T-helper 1 cell (primary cell): ENCODE data around the gene ELF5.

ENCODE experiments used
- DNase-seq, 5 donors: peaks; one replicate each; pipeline ENCODE4 v3.0.0-alpha.2; 2012 to 2020

Gene ELF5

DNA sequence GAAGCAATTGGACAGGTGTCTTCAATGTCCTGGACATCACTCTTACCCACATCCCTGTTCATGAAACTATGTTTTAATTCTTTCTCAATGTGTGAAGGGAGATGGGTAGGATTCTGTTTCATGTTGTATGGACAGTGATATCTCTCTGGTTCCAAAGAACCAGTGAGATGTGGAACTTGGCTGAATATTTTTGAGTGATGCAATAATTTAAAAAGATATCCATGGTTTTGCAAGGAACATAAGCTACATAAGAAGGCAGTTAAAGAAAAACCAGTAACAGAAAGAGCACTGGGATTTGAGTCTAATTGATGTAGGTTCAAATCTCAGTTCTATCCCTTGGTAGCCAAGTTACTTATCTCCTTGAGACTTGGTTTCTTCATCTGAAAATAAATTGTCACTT lies 7.7 kb upstream of the ELF5 start:
- DNase-seq, result no peak

DNA sequence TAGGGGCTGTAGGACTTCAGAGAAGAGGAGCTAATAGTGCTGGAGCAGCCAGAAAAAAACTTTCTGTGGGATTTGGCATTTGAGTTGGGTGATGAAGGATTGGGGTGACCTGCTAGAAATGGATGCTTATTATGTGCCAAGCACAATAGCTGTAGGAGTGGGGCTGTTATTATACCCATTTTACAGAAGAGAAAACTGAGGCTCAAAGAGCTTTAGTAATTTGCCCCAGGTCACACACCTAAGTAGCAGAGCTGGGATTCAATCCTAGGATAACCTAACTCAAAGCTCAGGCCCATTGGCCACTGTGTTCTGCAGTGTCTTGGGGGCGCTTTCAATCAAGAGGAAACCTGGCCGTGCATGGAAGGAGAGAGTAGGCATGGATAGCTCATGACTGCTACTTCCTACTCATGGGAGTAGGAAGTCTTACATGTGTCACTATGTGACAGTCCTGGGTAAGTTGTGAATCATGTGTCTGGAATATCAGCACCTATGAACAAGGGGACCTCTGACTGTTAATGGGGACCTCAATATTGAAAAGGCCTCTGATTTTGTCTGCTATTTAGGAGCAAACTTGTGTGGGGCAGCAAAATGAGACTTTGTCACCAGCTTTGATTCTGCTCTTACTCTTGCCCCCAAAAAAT lies 6.1 kb upstream of the ELF5 start:
- DNase-seq, result no peak

DNA sequence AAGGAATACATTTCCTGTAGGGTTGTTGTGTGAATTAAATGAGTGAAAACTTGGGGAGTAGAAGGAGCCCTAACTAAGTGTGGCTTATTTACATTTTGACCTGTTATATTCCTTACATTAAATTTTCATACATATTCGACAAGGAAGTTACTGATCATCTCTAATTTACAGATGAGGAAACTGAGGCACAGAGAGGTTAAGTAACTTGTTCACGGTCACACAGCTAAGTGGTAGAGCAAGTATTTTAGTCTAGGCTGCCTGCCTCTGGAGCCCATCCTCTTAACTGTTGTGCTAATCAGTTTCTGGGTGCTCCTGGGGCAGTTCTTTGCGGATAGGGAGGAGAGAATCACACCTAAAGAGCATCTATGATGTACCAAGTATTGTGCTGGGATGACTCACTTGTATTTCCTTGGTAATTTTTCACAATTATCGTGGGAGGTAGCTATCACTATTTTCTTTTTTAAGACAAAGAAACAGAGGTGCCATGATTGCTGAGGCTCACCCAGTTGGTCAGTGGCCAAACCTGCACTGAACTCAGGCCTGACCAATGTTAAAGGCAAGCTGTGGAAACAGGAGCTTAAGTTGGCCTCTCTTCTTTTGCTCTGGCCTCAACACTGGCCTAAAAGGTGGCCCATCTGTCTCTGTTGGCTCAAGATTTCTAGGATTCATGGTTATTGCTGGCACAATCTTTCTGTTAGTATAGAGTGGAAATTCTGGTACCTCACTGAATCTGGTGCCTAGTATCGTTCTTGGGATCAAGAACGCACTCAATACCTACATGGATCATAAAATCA lies 2.9 kb upstream of the ELF5 start:
- DNase-seq, result no peak

DNA sequence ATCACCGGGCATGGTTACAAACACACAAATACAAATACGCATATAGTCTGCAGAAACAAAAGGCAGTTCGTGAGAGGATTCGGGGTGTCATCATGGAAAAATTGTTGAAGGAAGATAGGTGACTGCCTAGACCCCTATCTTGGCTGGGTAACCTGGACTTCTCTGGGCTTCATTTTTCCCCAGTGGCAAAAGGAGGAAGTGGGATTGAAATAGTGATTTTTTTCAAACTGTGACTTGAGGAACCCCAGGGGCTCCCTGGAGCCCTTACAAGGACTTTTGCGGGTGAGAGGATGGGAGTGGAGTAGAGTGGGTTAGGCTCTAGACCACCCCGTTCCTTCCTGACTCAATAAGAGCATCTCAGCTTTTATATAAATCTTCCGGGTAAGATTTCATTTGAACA lies 1.0 kb upstream of the ELF5 start:
- no peak for DNase-seq

DNA sequence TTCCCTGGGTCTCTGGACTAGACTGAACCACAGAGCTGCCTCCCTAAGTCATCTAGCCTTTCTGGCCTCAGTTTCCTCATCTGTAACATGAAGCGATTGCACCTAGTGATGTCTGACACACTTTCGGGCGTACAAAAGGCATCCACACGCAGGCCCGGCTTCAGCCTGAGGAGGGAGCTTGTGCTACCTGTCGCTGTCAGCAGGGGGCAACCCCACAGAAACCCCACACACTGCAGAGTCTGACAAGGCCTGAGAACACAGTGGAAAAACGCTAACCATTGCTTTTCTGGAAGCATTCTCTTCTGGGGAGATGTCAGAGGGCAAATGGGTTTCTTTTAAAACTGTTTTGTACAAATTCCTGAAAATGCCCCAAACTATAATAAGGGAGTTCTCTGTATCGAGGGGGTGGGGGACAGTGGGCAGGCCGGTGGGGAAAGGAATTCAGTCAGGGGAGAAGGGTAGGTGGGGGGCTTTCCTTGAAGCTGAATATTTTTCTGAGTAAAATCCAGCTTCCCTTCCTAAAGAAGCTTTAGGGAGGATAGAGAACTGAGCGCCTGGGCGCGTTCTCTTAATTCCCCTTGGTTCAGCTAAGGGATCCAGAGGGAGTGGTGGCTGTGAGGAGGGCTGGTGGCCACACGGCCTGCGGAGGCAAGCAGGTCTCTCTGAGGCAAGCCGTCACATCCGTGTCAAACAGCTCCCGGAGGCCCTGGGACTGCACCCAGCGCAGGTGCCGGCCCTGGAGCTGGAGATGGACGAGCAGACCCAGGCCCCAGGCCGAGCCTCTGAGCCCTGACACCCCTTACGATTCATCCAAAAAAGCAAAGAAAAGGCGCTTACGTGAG lies 533 bp downstream of the ELF5 start:
- peak in 2 of 5 donors; percentile 18 to 24 for DNase-seq

DNA sequence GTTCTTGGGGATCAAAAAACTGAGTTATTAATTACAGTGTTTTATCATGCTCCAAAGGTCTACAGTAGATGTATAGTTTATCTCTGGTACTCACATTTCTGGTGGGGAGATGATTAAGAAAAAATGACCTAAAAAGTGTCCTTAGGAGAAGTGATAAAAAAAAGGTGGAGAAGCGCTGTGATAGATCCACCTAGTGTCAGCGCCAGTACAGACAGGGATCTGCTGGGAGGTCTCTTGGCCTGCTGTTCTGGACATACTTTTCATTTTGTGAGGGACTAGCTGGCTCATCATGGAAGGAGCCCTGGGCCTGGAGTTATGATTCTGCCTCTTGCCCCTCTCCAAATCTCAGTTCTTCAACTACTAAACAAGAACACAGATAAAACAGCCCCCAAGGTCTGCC lies 2.9 kb downstream of the ELF5 start:
- DNase-seq, result no peak

DNA sequence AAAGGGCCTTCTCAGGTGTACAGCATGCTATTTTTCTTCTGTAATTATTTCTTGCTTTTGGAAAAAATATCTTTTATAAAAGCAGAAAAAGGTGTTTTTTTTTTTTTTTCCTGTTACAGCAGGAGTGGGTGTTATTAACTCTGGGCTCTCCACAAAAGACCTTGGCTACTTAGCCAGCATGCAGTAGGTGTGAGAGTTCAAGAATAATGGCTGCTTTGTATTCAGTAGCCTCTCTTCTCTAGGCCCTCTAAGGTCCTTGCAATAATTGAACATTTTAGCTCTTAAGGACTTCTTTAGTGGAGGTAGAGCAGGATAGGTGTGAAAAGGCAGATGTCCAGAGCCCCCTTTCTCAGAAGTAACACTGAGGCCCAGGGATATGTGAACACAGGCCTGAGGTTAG lies 3.4 kb downstream of the ELF5 start:
- no peak for DNase-seq

DNA sequence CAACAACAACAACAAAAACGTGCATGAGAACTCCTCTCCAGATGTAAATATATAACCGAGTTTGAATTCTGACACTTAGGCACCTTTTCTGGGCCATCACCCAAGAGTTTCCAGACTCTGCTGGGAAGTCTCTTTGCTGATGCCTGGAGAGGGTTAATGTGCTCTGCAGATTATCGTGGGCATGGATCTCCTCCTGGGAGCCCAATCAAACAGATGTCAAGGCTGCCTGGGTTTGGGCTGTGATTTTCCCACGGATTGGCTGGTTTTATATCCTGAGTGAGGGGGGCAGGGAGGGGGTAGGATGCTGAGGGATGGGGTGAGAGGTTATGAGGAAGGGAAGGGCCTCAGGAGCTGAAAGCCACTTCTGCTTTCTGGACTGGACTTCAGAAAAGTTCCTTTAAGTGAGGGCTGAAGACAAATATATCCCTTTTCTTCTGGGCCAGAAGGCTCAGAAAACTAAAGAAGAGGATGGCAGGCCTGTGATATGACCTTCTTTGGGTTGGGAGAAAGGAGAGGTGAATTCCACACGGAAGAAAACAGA lies 4.2 kb downstream of the ELF5 start:
- no peak for DNase-seq

DNA sequence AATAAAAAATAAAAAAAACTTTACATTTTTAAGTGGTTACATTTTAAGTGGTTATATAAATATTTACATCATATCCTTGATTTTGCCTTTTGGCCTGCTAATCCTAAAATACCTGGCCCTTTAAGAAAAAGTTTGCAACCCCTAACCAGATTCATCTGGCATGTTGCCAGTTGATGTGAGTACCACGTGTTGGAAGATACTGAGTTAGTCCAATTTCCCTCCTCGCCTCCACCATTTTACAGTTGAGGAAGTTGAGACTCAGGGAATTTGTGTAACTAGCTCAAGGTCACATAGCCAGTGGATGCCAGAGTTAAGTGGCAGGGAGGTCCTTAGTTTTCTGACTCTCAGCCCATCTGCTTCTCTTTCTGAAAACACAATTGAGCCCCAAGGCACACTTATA lies 5.1 kb downstream of the ELF5 start:
- no peak for DNase-seq

DNA sequence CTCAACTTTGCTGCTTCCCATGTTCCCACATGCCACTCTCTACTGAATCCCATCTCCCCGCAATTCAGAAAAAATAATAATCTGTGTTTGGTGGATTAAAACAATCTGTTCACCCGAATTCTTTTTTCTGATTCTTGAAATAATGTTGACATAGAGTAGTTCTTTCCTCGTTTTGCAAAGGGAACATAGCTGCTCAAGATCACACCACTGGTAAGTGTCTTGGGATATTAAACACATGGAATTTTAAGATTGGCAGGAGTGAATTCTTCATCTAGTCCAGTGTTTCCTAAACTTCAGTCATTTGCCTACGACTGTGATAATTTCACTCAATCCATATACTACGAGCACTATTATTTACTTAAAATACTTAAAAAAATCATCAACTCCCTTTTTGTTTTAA lies 6.0 kb downstream of the ELF5 start:
- DNase-seq, result no peak

DNA sequence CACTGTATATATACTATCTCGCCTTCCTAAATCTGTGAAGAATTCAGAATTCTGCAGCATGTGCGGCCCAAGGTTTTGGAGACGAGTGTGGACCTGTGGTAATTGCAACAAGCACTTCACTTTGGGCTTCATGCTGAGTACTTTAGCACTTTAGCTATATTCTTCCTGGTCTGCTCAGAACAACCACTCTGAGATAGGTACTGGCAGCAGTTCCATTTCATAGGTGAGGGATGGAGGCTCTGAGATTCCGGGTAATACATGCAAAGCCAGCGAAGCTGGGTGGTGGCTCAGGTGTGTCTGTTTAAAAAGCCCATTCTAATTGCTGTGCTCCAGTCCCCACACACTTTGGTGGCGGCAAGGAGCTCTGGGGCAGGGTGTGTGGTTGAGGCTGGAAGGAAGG lies 6.4 kb downstream of the ELF5 start:
- no peak for DNase-seq

DNA sequence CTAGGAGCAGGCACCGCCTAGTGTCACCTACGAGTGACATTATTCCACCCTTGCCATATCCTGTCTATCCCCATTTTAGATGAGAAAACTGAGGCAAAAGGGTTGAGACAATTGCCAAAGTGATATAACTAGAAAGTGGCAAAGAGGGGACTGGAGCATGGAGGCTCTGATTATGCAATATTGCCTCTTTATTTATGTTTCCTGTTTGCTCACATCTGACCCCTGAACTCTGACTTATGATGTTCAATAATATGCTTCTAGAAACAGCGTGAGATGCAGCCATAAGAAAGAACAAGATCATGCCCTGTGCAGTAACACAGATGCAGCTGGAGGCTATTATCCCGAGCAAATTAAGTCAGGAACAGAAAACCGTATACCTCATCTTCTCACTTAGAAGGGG lies 7.7 kb downstream of the ELF5 start:
- no peak for DNase-seq

DNA sequence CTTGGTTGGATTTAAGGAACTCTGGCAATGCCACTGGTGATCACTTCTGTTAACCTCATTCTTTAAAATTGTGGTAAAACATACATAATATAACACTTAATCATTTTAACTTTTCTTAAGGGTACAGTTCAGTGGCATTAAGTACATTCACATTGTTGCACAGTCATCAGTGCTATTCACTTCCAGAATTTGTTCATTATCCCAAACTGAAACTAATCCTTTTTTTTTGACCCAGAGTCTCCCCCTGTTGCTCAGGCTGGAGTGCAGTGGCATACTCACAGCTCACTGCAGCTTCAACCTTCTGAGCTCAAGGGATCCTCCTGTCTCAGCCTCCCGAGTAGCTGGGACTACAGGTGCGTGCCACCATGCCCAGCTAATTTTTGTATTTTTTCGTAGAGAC lies 10.6 kb downstream of the ELF5 start:
- DNase-seq, result no peak

DNA sequence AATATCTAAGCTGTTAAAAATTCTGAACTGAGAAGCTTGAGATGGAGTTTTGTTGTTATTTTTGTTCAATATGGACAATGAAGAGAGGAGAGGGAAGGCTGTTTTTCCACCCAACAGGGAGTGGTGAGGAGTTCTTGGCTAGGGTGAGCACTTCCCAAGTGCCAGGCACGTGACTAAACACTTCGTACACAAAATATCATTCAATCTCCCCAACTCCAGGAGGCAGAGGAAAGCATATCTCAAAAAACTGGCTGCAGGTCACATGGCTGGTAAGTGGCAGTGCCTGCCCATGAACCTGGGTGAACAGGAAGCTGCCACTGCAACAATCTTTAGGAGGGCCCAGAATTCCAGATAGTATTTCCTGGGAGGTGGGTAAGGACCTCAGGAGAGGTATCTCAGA lies 11.6 kb downstream of the ELF5 start:
- DNase-seq, result no peak

DNA sequence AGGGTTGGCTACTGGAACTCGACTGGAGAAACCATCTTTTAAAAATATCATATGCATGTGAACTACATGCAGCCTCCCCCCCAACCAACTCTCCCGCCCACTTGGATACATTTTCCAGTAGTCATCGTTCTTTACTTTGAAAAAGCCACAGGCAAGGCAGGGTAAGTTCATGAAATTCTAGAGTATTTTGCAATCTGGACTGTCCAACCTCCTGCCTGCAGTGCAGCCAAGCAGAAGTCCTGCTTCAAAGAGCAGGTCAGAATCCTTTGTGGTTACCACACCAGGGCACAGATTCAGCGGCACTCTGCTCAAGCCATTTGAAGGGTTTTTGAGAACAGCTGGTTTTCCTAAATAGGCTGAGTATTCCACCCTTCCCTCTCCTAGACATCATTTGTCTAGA lies 12.1 kb downstream of the ELF5 start:
- DNase-seq, result no peak

DNA sequence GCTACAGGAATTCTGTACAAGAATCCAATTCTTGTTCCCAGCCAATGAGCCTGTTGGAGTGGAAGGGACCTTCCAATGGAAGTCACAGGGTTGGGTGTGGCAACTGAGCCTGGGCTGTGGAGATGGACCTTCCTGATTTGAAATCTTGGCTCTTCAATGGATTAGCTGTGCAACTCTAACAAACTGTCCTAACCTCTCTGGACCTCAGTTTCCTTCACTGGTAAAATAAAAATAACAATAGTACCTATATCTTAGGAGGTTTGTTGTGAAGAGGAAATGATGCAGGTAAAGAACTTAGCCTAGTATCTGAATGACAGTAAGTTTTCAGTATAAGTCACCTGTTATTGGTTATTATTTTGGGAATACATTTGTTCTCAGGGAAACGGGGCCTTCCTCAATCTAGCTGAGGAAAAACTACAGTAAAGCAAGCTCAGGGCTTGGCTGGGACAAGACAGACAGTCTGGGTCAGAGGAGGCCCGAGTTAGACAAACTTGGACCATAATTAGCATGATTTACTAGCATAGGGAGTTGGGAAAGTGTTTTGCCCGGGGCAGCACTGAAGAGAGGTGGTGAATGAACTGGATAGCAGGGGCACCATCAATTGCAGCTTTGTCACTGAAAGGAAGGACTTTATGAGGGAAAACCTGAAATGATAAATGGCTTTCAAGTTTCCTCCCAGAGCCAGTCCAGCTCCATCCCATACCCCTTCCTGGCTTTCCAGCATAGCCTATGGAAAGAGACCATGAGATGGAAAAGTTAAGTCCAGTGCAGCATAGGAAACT lies 13.7 kb downstream of the ELF5 start:
- DNase-seq, result no peak

DNA sequence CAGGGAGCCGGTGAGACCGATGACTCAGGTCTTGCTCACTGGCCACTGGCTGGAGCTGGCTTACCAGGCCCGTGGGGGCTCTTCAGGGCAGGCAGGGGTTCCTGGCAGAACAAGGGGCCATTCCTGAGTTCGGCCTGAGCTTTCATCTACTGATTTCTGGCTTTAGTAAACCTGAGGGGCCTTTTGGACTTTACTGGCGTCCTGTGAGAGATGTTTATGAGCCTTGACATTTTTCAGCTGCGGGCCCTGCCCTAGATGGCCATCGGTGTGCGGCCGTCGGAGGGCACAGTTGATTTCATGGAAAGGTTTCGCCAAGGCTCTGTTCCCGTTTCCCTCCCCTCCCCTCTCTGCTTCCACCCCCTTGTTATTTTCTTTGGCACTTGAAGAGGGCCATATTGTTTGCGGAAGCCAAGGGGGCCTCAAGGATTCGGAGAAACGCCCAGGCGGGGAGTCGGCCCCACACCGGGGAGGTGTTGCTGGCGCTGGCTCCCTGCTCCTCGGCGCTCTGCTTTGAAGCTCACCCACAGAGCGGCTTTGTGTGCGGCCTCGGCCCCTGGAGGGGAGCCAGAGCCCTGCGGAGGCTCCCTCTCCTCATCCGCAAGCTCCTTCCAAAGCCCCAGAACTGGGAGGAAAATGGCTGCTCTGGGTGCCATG lies 17.7 kb downstream of the ELF5 start:
- DNase-seq, result no peak

DNA sequence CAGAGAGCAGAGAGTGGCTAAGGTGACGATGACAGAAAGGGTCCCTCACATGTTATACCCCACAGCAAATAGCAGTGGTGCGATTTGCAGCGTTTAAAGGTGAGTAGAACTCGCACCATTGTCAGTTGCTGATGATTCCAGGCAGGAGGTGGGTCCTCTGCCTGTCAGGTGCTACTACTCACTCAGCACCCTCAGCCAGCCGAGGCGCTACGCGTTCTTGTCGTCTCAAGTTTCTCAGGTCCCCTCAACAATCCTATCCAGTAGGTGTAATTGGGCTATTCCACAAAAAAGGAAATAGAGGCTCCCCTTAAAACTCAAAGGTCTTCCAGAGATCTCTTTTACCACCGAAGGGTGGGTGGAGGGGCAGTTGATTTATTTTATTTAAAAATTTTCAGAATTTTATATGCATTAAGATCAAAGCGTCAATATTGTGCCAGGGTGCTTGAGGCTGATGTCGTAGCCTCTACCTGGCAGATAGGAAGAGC lies 18.3 kb downstream of the ELF5 start:
- no peak for DNase-seq

DNA sequence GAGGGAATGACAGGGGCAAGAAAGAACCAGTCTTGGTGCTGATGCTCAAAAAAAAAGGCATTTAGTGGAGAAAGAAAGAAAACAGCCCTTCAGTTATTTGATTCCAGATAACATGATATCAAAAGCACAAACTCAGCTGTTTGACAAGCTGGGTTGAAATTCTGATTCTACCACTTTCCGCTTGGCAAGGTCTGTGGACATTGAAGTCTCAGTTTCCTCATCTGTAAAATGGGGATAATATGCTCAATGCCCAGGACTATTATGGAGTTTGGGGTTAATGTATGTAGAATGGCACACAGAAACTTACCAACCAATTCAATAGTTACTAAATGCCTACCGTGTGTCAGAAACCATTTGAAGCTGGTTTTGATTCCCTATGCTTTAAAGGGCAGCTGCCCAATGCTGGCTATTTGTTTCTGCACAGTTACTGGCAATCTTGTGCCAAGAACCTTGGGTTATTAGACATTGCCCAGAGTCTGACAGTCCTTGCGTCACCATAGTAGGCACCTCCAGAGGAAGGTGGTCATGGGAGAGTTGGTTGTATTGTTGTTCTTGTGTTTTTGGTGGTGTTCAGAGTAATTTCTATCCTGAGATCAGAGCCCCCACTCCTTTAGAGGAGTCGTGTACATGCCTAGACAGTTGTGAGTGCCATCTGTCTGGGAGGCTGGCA lies 19.5 kb downstream of the ELF5 start:
- no peak for DNase-seq

DNA sequence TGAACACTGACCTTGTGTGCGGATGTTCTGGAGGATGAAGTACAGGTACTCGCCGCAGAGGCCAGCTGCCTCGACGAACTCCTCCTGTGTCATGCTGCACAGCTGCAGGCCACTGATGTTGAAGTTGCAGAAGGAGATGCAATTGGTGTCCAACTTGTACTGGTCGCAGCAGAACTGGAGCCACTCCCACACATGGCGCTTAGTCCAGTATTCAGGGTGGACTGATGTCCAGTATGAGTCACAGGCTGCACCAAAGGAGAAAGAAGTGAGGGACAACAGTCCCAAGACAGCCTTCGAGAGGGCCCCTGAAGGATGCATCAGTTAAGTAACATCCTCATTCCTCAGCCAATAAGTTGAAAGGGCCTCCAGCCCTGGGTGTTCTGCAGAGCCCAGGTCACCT lies 20.1 kb downstream of the ELF5 start:
- no peak for DNase-seq

DNA sequence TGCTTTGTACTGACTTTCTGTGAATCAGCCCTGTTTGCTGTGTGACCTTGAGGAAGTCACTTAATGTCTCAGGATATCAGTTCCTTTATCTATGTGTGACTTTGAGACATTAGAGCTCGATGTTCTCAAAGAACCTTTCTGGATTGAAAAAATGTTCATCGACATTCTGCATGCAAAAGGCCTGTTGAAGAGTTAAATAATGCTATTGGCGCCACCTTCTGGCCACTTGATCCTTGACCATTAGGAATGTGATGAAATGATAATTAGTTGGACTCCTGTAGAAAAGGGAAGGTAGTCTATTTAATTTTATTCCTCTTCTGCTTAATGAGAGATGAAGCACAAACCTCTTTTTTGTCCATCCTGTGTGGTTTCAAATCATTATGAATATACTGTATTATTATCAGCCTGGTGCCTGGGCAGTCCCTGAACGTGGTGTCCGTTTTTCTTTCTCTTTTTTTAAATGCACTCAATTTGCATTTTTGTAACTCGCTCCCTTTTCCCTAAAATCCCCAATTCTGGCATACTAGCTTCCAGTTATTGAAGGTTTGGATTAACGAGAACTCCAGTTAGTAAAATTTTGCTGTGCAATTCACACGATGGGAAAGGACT lies 20.7 kb downstream of the ELF5 start:
- peak in 2 of 5 donors; percentile 23 to 27 for DNase-seq
